Neuron (in vitro differentiated cells): Measurements from ENCODE around the gene JPH3.
"Not testable (repeated sequence)": the region's sequence is repeated elsewhere in the genome, so short reads cannot be mapped to it uniquely, and the experiment has no call there.

Experiments used
- H2AFZ ChIP-seq: one replicate; pipeline ENCODE4 v1.6.1; 2013; ENCODE audit warnings: low read depth, mild to moderate bottlenecking, inconsistent platforms, low read length, moderate library complexity
- H3K27me3 ChIP-seq: one replicate; pipeline ENCODE4 v1.6.1; 2013; ENCODE audit warnings: low read length; ENCODE audit not compliant: insufficient read depth
- H3K36me3 ChIP-seq: one replicate; pipeline ENCODE4 v1.6.1; 2013; ENCODE audit warnings: low read length; ENCODE audit not compliant: insufficient read depth
- H3K4me1 ChIP-seq: one replicate; pipeline ENCODE4 v1.6.1; 2013; ENCODE audit warnings: low read length; ENCODE audit not compliant: insufficient read depth
- H3K4me3 ChIP-seq: 2 replicates; pipeline ENCODE4 v1.5.1; 2013; ENCODE audit warnings: mild to moderate bottlenecking, low read length, moderate library complexity
- H3K9me3 ChIP-seq: one replicate; pipeline ENCODE4 v1.6.1; 2013; ENCODE audit warnings: low read length

Gene JPH3

GRCh38 chr16:87724490-87725291, 122.4 kb downstream of the JPH3 start:
- Histone ChIP-seq H2AFZ (no peak overlapping the region), H3K27me3 (no peaks in the 10 kb centered on the region), H3K36me3 (peaks cover 45% of the 10 kb centered on the region), H3K4me1 (peaks cover 6% of the 10 kb centered on the region), H3K4me3 (no peak overlapping the region), H3K9me3 (peaks cover under 1% of the 10 kb centered on the region)

DNA sequence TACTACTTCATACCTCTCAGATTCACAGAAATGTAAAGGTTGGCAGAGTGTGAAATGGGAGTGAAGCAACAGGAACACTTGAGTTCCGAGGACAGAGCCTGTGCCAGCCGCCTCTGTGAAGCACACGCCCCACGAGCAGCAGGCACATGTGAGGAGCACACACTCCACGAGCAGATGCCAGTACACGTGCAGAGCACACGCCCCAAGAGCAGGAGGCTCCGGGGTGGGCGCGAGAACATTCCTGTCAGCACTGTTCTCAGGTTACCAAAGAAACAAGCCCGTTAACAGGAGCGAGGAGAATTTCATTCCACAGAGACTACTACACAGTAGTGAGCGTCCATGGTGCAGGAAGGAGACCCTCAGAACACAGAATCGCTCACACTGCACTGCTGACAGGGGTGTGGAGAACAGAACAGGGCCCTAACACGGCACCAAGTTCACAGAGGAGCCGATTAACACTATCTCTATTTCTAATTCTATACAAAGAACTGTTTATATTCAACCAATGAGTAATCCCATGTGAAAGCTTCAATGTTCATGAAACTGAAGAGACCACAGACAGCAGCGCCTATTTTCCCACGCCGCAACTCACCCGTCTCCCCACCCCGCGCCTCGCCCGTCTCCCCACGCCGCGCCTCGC, 123.4 kb downstream of the JPH3 start:
- Histone ChIP-seq H3K4me1 (peaks cover 6% of the 10 kb centered on the region), H3K9me3 (no peaks in the 10 kb centered on the region), H3K27me3 (no peaks in the 10 kb centered on the region), H2AFZ (no peak overlapping the region), H3K4me3 (no peak overlapping the region), H3K36me3 (peaks cover 45% of the 10 kb centered on the region)

- H3K9me3 ChIP-seq, H3K4me3 ChIP-seq, H2AFZ ChIP-seq, H3K4me1 ChIP-seq, H3K27me3 ChIP-seq: not testable (repeated sequence)
- H3K36me3 ChIP-seq, result peaks cover 46% of the 10 kb centered on the region
Measured at GRCh38 chr16:87726577-87726976, 124.3 kb downstream of the JPH3 start.

- Histone ChIP-seq H3K36me3 (peaks cover 46% of the 10 kb centered on the region), H3K4me3 (no peak overlapping the region), H3K4me1 (peaks cover under 1% of the 10 kb centered on the region), H3K9me3 (no peaks in the 10 kb centered on the region), H2AFZ (no peak overlapping the region), H3K27me3 (no peaks in the 10 kb centered on the region)
Measured at GRCh38 chr16:87727346-87727745, 125.0 kb downstream of the JPH3 start.

GRCh38 chr16:87728026-87728425, 125.7 kb downstream of the JPH3 start:
- no peak overlapping the region for H2AFZ ChIP-seq
- H3K27me3 ChIP-seq, result no peaks in the 10 kb centered on the region
- no peaks in the 10 kb centered on the region for H3K9me3 ChIP-seq
- H3K4me3 ChIP-seq, result no peak overlapping the region
- H3K36me3 ChIP-seq, result peaks cover 41% of the 10 kb centered on the region
- no peaks in the 10 kb centered on the region for H3K4me1 ChIP-seq

GRCh38 chr16:87729266-87729954, 127.1 kb downstream of the JPH3 start:
- Histone ChIP-seq H3K4me1 (no peaks in the 10 kb centered on the region), H3K4me3 (no peak overlapping the region), H3K27me3 (no peaks in the 10 kb centered on the region), H2AFZ (no peak overlapping the region), H3K9me3 (no peaks in the 10 kb centered on the region), H3K36me3 (peaks cover 42% of the 10 kb centered on the region)

GRCh38 chr16:87731607-87732006, 129.3 kb downstream of the JPH3 start:
- H3K27me3 ChIP-seq, result no peaks in the 10 kb centered on the region
- H3K9me3 ChIP-seq, result no peaks in the 10 kb centered on the region
- H2AFZ ChIP-seq, result no peak overlapping the region
- H3K4me3 ChIP-seq, result no peak overlapping the region
- H3K36me3 ChIP-seq, result peaks cover 41% of the 10 kb centered on the region
- no peaks in the 10 kb centered on the region for H3K4me1 ChIP-seq

DNA sequence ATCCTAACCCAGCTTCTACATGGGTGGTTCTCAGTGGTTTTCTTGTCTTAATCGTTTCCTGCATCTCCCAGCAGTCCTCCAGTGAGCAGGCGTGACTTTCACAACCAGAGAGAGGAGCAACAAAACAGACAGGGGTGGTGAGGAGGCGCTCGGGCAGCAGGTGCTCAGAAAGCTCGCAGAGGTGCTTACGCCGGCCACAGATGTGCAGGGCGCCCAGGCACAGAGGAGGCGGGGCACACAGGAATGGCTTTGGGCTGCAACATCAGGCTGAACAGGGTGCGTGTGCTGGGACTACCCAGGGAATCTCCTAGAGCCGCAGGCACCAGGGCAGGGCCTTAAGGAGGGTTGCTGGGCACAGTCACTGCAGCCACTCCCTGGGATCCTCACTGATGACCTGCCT, 130.9 kb downstream of the JPH3 start:
- Histone ChIP-seq H3K4me1 (no peaks in the 10 kb centered on the region), H3K9me3 (no peaks in the 10 kb centered on the region), H3K4me3 (no peak overlapping the region), H3K36me3 (peaks cover 33% of the 10 kb centered on the region), H2AFZ (no peak overlapping the region), H3K27me3 (no peaks in the 10 kb centered on the region)

DNA sequence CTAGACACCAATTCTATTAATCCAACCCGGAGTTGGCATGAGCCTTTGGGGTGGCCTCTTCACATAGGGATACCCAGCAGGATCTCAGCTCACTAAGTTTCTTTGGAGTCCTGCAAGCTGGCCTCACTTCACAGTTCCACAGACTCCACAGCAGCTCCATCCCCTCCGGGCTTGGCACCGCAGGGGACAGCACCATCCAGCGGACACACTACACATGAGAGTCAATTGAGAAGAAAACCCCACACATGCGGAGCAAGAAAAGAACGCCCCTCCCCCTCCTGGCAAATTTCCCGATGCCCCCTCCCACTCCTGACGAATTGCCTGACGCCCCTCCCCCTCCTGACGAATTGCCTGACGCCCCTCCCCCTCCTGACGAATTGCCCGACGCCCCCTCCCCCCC, 132.3 kb downstream of the JPH3 start:
- H2AFZ ChIP-seq, result no peak overlapping the region
- no peaks in the 10 kb centered on the region for H3K9me3 ChIP-seq
- no peak overlapping the region for H3K4me3 ChIP-seq
- H3K36me3 ChIP-seq, result peaks cover 24% of the 10 kb centered on the region
- H3K4me1 ChIP-seq, result no peaks in the 10 kb centered on the region
- no peaks in the 10 kb centered on the region for H3K27me3 ChIP-seq

- no peak overlapping the region for H2AFZ ChIP-seq
Measured at GRCh38 chr16:87735270-87736007, 133.1 kb downstream of the JPH3 start.

GRCh38 chr16:87736008-87736382, 133.7 kb downstream of the JPH3 start:
- H3K27me3 ChIP-seq, result no peaks in the 10 kb centered on the region
- H3K4me3 ChIP-seq, result no peak overlapping the region
- H2AFZ ChIP-seq, result no peak overlapping the region
- no peaks in the 10 kb centered on the region for H3K9me3 ChIP-seq
- H3K36me3 ChIP-seq, result peaks cover 28% of the 10 kb centered on the region
- no peaks in the 10 kb centered on the region for H3K4me1 ChIP-seq

More at GRCh38 chr16:87735270-87736007, 133.1 kb downstream of the JPH3 start:
- H3K9me3 ChIP-seq, result no peaks in the 10 kb centered on the region
- H3K27me3 ChIP-seq, result no peaks in the 10 kb centered on the region
- H3K4me1 ChIP-seq, result no peaks in the 10 kb centered on the region
- peaks cover 26% of the 10 kb centered on the region for H3K36me3 ChIP-seq
- H3K4me3 ChIP-seq, result no peak overlapping the region

DNA sequence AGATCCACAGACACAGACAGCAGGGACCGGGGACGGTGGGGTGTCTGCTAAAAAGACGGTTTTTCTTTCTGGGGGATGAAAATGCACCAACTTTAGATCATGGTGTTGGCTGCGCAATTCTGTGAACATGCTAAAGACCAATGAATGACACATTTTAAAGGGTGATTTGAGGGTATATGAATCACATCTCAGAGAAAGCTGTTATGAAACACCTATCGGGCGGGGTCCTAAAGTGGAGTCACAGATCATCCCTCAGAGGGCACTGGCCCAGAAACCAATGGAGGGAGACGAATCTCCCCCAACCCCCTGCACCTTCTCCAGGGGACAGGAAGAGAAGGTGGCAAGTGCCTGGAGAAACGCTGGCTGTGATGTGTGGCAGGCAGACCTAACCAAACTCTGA, 137.5 kb downstream of the JPH3 start:
- H2AFZ ChIP-seq, result no peak overlapping the region
- no peaks in the 10 kb centered on the region for H3K4me1 ChIP-seq
- peaks cover 27% of the 10 kb centered on the region for H3K36me3 ChIP-seq
- no peaks in the 10 kb centered on the region for H3K27me3 ChIP-seq
- H3K4me3 ChIP-seq, result no peak overlapping the region
- H3K9me3 ChIP-seq, result peaks cover 5% of the 10 kb centered on the region

DNA sequence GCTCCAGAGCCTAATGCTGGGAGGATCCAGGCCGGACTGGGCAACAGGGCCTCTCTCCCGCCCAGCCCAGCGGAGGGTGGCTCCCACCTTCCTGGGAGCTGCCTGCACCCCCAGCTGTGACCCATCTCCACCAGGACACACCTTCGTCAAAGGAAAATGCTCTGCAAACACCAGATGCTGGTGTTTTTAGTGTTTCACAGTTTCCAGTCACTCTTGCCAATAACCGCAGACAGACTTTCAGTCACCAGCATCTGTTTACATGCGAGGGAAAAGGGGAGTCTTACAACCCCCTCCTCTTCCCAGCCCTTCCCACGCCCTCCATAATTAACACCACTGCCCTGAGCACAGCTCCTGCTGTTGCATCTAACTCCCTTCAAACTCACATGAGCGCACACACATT, 138.1 kb downstream of the JPH3 start:
- Histone ChIP-seq H3K9me3 (peaks cover 5% of the 10 kb centered on the region), H3K4me1 (no peaks in the 10 kb centered on the region), H3K36me3 (peaks cover 30% of the 10 kb centered on the region), H3K4me3 (no peak overlapping the region), H3K27me3 (no peaks in the 10 kb centered on the region), H2AFZ (no peak overlapping the region)
